Measurements from ENCODE around the gene PLA2G4D.

- TF ChIP-seq CTCF (IDR thresholded peaks at IDR 0.05) = no peak
- no peak for TF ChIP-seq POLR2A (IDR thresholded peaks at IDR 0.05)
Measured at GRCh38 chr15:42111924-42112323, 17.6 kb upstream of the PLA2G4D start.
